GM10847 (cell line): ENCODE results near the gene DCLK3.

Experiments used
- POLR2A ChIP-seq: IDR thresholded peaks from 2 replicates; pipeline ENCODE4 v1.6.1; 2011; ENCODE audit not compliant: insufficient read length; ENCODE audit errors: extremely low read depth

The DCLK3 gene

GRCh38 chr3:36677331-36678007 is 86.9 kb downstream of the DCLK3 start:
- TF ChIP-seq POLR2A = no peak

DNA sequence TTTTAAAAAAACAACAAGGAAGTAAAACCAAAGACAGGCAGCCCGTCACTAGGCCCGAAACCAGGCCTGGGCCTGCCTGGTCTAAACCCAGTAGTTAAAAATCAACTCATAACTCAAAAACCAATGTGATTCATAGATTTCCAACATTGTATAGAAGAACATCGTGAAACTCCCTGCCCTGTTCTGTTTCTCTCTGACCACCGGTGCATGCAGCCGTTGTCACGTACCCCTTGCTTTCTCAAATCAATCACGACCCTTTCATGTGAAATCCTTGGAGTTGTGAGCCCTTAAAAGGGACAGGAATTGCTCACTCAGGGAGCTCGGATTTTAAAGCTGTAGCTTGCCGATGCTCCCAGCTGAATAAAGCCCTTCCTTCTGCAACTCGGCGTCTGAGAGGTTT is 89.5 kb downstream of the DCLK3 start:
- no peak for TF ChIP-seq POLR2A

DNA sequence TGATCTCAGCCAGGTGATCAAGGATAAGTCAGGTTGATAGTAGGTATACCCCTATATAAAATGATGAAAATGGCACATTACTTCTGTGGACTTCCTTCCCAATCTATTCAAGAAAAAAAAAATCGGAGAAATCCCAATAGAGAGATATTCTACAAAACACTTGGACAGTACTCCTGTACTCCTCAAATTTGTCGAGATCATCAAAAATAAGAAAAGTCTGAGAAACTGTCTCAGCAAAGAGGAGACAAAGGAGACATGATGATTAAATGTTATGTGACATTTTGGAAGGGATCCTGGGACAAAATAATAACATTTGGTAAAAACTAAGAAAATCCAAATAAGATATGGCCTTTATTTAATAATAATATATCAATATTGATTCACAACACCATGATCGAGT is 94.6 kb downstream of the DCLK3 start:
- TF ChIP-seq POLR2A = no peak

GRCh38 chr3:36666166-36666565 is 98.2 kb downstream of the DCLK3 start:
- no peak for TF ChIP-seq POLR2A

GRCh38 chr3:36663666-36664291 is 100.6 kb downstream of the DCLK3 start:
- no peak for TF ChIP-seq POLR2A

GRCh38 chr3:36662626-36663025 is 101.7 kb downstream of the DCLK3 start:
- no peak for TF ChIP-seq POLR2A
